ENCODE results near the gene CHURC1. TPM values are rescaled to one million over a fixed set of nuclear protein-coding genes. Genes with fewer than 3 reads are reported as not detected.

CHURC1 gene
- total RNA-seq, 1 experiment from 2014 or later = 52.4 TPM

DNA sequence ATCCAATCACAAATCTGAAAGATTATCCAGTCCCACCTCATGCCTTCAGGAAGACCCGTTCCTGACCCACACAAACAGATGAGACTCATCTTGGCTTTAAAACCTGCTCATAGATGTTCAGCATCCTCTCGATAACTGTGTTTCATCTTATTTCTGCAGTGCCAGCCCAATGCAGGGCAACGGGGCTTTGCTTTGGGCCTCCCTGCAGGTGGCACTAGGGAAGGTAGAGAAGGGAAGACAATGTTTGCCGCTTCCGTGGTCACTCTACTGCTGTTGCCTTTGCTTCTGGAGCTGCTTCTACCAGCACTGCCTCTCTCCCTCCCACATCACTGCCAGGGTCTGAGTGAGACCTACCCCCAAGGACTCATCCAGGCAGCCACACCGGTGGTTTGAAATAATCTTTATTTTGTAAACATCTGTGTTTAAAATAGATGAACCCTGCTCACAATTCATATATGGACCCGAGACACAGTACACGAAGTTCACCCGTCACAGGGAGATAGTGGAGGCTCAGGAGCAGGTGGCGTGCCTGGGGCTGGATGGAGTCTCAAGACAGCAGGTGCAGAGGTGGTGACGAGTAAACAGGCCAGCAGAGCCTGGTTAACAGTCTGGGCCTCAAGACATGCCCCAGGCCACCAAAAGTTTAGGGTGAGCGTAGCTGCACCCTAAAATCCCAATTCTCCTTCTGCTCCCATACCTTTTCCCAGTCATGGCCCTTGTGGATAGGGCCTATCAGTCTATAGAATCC is 31.4 kb downstream of the CHURC1 start:
- DNase-seq (ENCODE audit: low spot score) (no peak), ATAC-seq (no peak)
- Mint-ChIP-seq H3K9me3 (no peaks in the 10 kb centered on the region), H3K27ac (no peak overlapping the region), H3K4me1 (peaks cover 24% of the 10 kb centered on the region), H3K27me3 (ENCODE audit: low read depth) (no peaks in the 10 kb centered on the region), H3K4me3 (no peak overlapping the region), H3K36me3 (peaks cover 13% of the 10 kb centered on the region)
- ChIA-PET POLR2A (no interaction called here), CTCF (interaction anchor here (0.9 kb wide), 1 partner anchor 11 kb away, joined by 3 read pairs; no protein-coding TSS in a partner anchor)
- TF ChIP-seq, protein P1, sequence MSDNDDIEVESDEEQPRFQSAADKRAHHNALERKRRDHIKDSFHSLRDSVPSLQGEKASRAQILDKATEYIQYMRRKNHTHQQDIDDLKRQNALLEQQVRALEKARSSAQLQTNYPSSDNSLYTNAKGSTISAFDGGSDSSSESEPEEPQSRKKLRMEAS (CRISPR knock-in tag; IDR thresholded peaks at IDR 0.05) = no peak
- TF ChIP-seq, protein P2, sequence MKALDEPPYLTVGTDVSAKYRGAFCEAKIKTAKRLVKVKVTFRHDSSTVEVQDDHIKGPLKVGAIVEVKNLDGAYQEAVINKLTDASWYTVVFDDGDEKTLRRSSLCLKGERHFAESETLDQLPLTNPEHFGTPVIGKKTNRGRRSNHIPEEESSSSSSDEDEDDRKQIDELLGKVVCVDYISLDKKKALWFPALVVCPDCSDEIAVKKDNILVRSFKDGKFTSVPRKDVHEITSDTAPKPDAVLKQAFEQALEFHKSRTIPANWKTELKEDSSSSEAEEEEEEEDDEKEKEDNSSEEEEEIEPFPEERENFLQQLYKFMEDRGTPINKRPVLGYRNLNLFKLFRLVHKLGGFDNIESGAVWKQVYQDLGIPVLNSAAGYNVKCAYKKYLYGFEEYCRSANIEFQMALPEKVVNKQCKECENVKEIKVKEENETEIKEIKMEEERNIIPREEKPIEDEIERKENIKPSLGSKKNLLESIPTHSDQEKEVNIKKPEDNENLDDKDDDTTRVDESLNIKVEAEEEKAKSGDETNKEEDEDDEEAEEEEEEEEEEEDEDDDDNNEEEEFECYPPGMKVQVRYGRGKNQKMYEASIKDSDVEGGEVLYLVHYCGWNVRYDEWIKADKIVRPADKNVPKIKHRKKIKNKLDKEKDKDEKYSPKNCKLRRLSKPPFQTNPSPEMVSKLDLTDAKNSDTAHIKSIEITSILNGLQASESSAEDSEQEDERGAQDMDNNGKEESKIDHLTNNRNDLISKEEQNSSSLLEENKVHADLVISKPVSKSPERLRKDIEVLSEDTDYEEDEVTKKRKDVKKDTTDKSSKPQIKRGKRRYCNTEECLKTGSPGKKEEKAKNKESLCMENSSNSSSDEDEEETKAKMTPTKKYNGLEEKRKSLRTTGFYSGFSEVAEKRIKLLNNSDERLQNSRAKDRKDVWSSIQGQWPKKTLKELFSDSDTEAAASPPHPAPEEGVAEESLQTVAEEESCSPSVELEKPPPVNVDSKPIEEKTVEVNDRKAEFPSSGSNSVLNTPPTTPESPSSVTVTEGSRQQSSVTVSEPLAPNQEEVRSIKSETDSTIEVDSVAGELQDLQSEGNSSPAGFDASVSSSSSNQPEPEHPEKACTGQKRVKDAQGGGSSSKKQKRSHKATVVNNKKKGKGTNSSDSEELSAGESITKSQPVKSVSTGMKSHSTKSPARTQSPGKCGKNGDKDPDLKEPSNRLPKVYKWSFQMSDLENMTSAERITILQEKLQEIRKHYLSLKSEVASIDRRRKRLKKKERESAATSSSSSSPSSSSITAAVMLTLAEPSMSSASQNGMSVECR (CRISPR knock-in tag; IDR thresholded peaks at IDR 0.05; ENCODE audit: borderline replicate concordance) = no peak
- no peak for TF ChIP-seq ZNF232 (CRISPR knock-in tag; IDR thresholded peaks at IDR 0.05)
- TF ChIP-seq NFE2L1 (CRISPR knock-in tag; IDR thresholded peaks at IDR 0.05) = no peak
- TF ChIP-seq, protein P3, sequence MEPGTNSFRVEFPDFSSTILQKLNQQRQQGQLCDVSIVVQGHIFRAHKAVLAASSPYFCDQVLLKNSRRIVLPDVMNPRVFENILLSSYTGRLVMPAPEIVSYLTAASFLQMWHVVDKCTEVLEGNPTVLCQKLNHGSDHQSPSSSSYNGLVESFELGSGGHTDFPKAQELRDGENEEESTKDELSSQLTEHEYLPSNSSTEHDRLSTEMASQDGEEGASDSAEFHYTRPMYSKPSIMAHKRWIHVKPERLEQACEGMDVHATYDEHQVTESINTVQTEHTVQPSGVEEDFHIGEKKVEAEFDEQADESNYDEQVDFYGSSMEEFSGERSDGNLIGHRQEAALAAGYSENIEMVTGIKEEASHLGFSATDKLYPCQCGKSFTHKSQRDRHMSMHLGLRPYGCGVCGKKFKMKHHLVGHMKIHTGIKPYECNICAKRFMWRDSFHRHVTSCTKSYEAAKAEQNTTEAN (CRISPR knock-in tag; IDR thresholded peaks at IDR 0.05) = no peak
- TF ChIP-seq NFATC4 (CRISPR knock-in tag; IDR thresholded peaks at IDR 0.05) = no peak
- TF ChIP-seq JUN (CRISPR knock-in tag; IDR thresholded peaks at IDR 0.05) = no peak
- TF ChIP-seq, protein P4, sequence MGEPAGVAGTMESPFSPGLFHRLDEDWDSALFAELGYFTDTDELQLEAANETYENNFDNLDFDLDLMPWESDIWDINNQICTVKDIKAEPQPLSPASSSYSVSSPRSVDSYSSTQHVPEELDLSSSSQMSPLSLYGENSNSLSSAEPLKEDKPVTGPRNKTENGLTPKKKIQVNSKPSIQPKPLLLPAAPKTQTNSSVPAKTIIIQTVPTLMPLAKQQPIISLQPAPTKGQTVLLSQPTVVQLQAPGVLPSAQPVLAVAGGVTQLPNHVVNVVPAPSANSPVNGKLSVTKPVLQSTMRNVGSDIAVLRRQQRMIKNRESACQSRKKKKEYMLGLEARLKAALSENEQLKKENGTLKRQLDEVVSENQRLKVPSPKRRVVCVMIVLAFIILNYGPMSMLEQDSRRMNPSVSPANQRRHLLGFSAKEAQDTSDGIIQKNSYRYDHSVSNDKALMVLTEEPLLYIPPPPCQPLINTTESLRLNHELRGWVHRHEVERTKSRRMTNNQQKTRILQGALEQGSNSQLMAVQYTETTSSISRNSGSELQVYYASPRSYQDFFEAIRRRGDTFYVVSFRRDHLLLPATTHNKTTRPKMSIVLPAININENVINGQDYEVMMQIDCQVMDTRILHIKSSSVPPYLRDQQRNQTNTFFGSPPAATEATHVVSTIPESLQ (CRISPR knock-in tag; IDR thresholded peaks at IDR 0.05) = no peak
- TF ChIP-seq ZNF121 (CRISPR knock-in tag; IDR thresholded peaks at IDR 0.05) = no peak
- TF ChIP-seq KAT7 (CRISPR knock-in tag; IDR thresholded peaks at IDR 0.05; ENCODE audit: borderline replicate concordance) = no peak
- no peak for TF ChIP-seq SOX15 (CRISPR knock-in tag; IDR thresholded peaks at IDR 0.05)
- TF ChIP-seq CREM (CRISPR knock-in tag; IDR thresholded peaks at IDR 0.05) = no peak
- TF ChIP-seq GRHL2 (CRISPR knock-in tag; IDR thresholded peaks at IDR 0.05; ENCODE audit: insufficient replicate concordance, severe bottlenecking) = no peak
- TF ChIP-seq, protein P5, sequence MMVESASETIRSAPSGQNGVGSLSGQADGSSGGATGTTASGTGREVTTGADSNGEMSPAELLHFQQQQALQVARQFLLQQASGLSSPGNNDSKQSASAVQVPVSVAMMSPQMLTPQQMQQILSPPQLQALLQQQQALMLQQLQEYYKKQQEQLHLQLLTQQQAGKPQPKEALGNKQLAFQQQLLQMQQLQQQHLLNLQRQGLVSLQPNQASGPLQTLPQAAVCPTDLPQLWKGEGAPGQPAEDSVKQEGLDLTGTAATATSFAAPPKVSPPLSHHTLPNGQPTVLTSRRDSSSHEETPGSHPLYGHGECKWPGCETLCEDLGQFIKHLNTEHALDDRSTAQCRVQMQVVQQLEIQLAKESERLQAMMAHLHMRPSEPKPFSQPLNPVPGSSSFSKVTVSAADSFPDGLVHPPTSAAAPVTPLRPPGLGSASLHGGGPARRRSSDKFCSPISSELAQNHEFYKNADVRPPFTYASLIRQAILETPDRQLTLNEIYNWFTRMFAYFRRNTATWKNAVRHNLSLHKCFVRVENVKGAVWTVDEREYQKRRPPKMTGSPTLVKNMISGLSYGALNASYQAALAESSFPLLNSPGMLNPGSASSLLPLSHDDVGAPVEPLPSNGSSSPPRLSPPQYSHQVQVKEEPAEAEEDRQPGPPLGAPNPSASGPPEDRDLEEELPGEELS (CRISPR knock-in tag; IDR thresholded peaks at IDR 0.05) = no peak
- no peak for TF ChIP-seq TEAD4 (CRISPR knock-in tag; IDR thresholded peaks at IDR 0.05)
- TF ChIP-seq, protein P6, sequence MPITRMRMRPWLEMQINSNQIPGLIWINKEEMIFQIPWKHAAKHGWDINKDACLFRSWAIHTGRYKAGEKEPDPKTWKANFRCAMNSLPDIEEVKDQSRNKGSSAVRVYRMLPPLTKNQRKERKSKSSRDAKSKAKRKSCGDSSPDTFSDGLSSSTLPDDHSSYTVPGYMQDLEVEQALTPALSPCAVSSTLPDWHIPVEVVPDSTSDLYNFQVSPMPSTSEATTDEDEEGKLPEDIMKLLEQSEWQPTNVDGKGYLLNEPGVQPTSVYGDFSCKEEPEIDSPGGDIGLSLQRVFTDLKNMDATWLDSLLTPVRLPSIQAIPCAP (CRISPR knock-in tag; IDR thresholded peaks at IDR 0.05) = no peak
- no peak for TF ChIP-seq MYBL2 (CRISPR knock-in tag; IDR thresholded peaks at IDR 0.05)
